Epithelial cell of umbilical artery (primary cell): ENCODE data around the gene NFE2L3. TPM values are rescaled to one million over a fixed set of nuclear protein-coding genes. Genes with fewer than 3 reads are reported as not detected.

Source experiments
- total RNA-seq: library from RNA; depleted of rRNA; stranded (reverse); fragments of >200 nt; gene quantifications from 2 replicates; pipeline ENCODE4 v1.2.3, GENCODE V29; 2014

NFE2L3 gene, protein sequence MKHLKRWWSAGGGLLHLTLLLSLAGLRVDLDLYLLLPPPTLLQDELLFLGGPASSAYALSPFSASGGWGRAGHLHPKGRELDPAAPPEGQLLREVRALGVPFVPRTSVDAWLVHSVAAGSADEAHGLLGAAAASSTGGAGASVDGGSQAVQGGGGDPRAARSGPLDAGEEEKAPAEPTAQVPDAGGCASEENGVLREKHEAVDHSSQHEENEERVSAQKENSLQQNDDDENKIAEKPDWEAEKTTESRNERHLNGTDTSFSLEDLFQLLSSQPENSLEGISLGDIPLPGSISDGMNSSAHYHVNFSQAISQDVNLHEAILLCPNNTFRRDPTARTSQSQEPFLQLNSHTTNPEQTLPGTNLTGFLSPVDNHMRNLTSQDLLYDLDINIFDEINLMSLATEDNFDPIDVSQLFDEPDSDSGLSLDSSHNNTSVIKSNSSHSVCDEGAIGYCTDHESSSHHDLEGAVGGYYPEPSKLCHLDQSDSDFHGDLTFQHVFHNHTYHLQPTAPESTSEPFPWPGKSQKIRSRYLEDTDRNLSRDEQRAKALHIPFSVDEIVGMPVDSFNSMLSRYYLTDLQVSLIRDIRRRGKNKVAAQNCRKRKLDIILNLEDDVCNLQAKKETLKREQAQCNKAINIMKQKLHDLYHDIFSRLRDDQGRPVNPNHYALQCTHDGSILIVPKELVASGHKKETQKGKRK
- 63.7 and 82.5 TPM in 2 replicates for total RNA-seq

DNA sequence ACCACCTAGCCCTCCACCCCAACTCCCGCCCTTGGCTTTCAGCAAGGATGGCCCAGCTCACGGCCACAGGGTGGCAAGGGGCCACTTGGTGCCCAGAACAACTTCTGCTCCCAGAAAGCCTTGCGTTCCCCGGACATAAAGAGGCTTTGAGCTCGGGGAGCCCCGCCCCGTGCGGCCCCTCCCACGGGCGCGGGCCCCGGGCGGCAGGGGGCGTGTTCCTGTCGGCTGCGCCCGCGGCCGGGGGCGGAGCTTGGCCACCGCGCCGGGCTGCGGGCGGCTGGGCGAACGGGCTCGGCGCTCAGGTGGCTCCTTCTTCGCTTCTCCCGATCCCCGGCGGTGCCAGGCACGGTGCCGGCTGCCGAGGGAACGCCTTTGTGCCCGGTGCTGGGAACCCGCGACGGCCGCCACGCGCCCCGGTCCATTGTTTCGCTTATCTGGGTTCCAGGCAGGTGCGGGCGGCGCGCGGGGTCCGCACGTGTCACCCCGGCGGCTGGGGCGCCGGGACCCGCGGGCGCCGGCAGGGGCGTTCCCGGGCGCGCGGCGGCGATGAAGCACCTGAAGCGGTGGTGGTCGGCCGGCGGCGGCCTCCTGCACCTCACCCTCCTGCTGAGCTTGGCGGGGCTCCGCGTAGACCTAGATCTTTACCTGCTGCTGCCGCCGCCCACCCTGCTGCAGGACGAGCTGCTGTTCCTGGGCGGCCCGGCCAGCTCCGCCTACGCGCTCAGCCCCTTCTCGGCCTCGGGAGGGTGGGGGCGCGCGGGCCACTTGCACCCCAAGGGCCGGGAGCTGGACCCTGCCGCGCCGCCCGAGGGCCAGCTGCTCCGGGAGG, at the start of gene NFE2L3:
NFE2L3 (plus strand) TSS at position 246 of the 829 bp plus-strand sequence; CDS start at position 547, 301 bp downstream.

DNA sequence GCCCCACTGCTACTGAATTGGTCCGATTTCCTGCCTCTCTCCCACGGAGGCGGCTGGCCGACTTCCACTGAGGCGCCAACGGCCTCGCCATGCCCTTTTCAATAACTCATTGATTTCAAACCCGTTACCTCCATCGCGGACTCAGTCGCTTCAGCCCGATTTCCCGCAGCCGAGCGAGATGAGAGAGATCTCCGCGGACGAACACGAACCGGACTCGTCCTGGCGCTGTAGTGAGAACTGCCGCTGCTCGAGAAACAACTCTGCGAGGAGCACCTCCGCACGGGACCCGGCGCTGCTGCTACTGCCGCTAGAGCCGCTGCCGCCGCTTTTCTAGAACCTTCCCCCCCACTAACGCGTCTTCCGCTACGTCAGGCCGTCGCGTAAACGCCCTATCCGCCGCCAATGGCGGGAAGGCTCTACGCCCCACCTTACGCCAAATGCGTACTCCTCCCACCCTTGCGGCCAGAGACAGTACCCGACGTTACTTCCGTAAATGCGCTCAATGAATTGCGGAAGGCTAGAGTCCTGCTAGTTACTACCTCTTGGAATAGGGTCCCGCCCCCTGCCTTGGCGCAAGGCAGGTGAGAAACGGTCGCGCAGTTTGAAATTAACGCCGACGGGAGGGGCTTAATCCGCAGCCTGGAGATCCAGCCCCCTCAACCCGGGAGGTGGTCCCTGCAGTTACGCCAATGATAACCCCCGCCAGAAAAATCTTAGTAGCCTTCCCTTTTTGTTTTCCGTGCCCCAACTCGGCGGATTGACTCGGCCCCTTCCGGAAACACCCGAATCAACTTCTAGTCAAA, 48.6 kb downstream of the NFE2L3 start, which contains the start of gene HNRNPA2B1:
HNRNPA2B1 (minus strand) TSS at position 303 of the 803 bp plus-strand sequence; CDS start at position 134, 169 bp downstream.

DNA sequence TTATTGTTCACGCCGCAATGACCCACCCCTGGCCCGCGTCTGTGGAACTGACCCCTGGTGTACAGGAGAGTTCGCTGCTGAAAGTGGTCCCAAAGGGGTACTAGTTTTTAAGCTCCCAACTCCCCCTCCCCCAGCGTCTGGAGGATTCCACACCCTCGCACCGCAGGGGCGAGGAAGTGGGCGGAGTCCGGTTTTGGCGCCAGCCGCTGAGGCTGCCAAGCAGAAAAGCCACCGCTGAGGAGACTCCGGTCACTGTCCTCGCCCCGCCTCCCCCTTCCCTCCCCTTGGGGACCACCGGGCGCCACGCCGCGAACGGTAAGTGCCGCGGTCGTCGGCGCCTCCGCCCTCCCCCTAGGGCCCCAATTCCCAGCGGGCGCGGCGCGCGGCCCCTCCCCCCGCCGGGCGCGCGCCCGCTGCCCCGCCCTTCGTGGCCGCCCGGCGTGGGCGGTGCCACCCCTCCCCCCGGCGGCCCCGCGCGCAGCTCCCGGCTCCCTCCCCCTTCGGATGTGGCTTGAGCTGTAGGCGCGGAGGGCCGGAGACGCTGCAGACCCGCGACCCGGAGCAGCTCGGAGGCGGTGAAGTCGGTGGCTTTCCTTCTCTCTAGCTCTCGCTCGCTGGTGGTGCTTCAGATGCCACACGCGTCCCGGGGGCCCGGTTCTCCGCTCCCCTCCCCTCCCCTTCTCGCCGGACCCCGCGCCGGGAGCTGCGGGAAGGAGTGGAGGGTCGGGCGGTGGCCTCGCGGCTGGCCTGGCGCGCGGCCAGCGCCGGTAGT, 49.4 kb downstream of the NFE2L3 start, which contains the start of gene CBX3:
CBX3 (plus strand) TSS at position 499 of the 772 bp plus-strand sequence. CDS start 1,254 bp downstream, outside the sequence.

Other genes starting within 250 kb of the NFE2L3 start
- 170 and 180 TPM in 2 replicates for gene HNRNPA2B1, start 48.5 kb downstream of the NFE2L3 start, total RNA-seq
- 206 and 215 TPM in 2 replicates for gene CBX3, start 49.5 kb downstream of the NFE2L3 start, total RNA-seq
- 0.32 and 0.61 TPM in 2 replicates for gene SNX10, start 139.7 kb downstream of the NFE2L3 start, total RNA-seq